ENCODE measurements around the gene PLD5.

The PLD5 gene

GRCh38 chr1:242524571-242525359 lies at the start of gene PLD5:
TSS of gene PLD5 (minus strand) at chr1:242524697.
- DNase-seq (ENCODE audit: low read depth) = no peak
- peak within 1 kb of the TSS; percentile 34 for H3K4me3 ChIP-seq (ENCODE audit: low read length)
- TF ChIP-seq CTCF (conservative IDR thresholded peaks at IDR 0.05; ENCODE audit: low read length) = no peak

DNA sequence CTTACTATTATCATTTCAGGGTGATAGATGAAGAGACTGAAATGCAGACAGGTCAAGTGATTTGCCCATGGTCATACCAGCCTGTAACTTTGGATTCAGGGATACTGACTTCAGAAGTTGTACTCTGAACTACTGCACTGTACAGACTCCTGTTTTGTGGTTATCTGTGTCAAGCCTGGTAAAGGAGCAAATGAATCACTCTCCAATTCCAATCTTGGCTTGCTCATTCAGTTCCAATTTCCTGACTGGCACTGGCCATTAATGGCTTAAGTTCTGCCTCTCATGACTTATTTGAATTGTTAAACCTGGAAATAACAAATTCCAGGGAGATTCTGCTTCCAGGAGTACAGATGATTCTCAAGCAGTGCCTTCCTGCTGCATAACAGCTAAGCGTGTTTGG lies 45.4 kb upstream of the PLD5 start:
- DNase-seq (ENCODE audit: low read depth) = no peak
- no peak for TF ChIP-seq CTCF (conservative IDR thresholded peaks at IDR 0.05; ENCODE audit: low read length)

GRCh38 chr1:242568666-242569065 lies 44.2 kb upstream of the PLD5 start:
- no peak for TF ChIP-seq CTCF (conservative IDR thresholded peaks at IDR 0.05; ENCODE audit: low read length)
- no peak for DNase-seq (ENCODE audit: low read depth)
- H3K4me3 ChIP-seq (ENCODE audit: low read length) = no peak overlapping the region

More for the DNA sequence above, 45.4 kb upstream of the PLD5 start:
- no peak overlapping the region for H3K4me3 ChIP-seq (ENCODE audit: low read length)

- TF ChIP-seq CTCF (conservative IDR thresholded peaks at IDR 0.05; ENCODE audit: low read length) = no peak
- no peak for DNase-seq (ENCODE audit: low read depth)
- no peak overlapping the region for H3K4me3 ChIP-seq (ENCODE audit: low read length)
Observed at GRCh38 chr1:242567596-242567995, 43.1 kb upstream of the PLD5 start.

GRCh38 chr1:242556759-242557158 lies 32.3 kb upstream of the PLD5 start:
- no peak overlapping the region for H3K4me3 ChIP-seq (ENCODE audit: low read length)
- DNase-seq (ENCODE audit: low read depth) = no peak
- TF ChIP-seq CTCF (conservative IDR thresholded peaks at IDR 0.05; ENCODE audit: low read length) = no peak

DNA sequence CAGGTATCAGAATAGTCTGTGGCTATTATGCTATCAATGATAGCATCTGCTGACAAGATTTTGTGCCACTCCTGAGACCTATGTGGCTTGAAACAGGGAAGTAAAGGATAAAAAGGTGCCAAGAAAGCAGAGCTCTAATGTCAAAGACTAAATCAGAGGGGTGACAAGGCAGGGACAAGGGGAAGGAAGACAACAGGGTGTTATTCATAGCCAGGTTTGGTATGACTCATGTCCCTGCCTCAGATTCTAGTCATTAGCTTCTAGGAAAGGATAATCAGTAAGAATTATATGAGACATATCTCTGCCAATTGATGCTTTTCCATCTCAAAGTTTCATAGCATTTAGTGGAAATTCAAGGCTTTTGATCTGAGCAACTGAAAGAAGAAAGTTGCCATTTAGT lies 31.8 kb upstream of the PLD5 start:
- no peak overlapping the region for H3K4me3 ChIP-seq (ENCODE audit: low read length)
- DNase-seq (ENCODE audit: low read depth) = no peak
- no peak for TF ChIP-seq CTCF (conservative IDR thresholded peaks at IDR 0.05; ENCODE audit: low read length)

DNA sequence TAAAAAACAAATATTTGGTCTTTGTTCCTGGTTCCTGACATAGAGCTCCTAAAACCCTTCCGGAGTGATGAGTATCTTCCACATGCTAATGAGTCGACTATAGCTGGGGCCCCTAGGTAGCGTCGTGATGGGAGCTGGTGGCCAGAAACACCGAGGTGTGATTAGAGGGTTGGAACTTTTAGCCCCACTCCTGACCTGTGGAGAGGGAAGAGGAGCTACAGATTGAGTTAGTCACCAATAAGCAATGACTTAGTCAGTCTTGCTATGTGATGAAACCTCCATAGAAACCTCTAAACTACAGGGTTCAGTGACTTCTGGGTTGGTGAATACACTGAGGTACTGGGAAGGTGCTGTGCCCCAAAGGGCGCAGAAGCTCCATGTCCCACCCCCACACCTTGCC lies 30.1 kb upstream of the PLD5 start:
- TF ChIP-seq CTCF (conservative IDR thresholded peaks at IDR 0.05; ENCODE audit: low read length) = no peak
- no peak for DNase-seq (ENCODE audit: low read depth)

More for the DNA sequence above, 30.1 kb upstream of the PLD5 start:
- H3K4me3 ChIP-seq (ENCODE audit: low read length) = no peak overlapping the region
